Measurements from ENCODE around the gene LCLAT1.

The LCLAT1 gene

GRCh38 chr2:30692829-30693275 is 245.8 kb downstream of the LCLAT1 start:
- DNase-seq (ENCODE audit: low read depth, low spot score) = no peak

All from astrocyte of the hippocampus (primary cell).